Measurements from ENCODE around the gene NIPA2.

The NIPA2 gene

GRCh38 chr15:22915866-22916515, 77.5 kb downstream of the NIPA2 start:
- no peak for DNase-seq
- in situ Hi-C loops (cut with HindIII; ENCODE audit: low pct_ligation_motif_present, low pct_unique_long_range_greater_than_20kb, low sequenced_read_pairs) = no loop called here

GRCh38 chr15:22916606-22917350, 78.3 kb downstream of the NIPA2 start:
- in situ Hi-C loops (cut with HindIII; ENCODE audit: low pct_ligation_motif_present, low pct_unique_long_range_greater_than_20kb, low sequenced_read_pairs) = no loop called here
- DNase-seq = no peak

GRCh38 chr15:22917556-22917955, 79.1 kb downstream of the NIPA2 start:
- in situ Hi-C loops (cut with HindIII; ENCODE audit: low pct_ligation_motif_present, low pct_unique_long_range_greater_than_20kb, low sequenced_read_pairs) = no loop called here
- no peak for DNase-seq
